Measurements from ENCODE around the gene GAL3ST2.
"Not testable (repeated sequence)": the region's sequence is repeated elsewhere in the genome, so short reads cannot be mapped to it uniquely, and the experiment has no call there.

The GAL3ST2 gene

DNA sequence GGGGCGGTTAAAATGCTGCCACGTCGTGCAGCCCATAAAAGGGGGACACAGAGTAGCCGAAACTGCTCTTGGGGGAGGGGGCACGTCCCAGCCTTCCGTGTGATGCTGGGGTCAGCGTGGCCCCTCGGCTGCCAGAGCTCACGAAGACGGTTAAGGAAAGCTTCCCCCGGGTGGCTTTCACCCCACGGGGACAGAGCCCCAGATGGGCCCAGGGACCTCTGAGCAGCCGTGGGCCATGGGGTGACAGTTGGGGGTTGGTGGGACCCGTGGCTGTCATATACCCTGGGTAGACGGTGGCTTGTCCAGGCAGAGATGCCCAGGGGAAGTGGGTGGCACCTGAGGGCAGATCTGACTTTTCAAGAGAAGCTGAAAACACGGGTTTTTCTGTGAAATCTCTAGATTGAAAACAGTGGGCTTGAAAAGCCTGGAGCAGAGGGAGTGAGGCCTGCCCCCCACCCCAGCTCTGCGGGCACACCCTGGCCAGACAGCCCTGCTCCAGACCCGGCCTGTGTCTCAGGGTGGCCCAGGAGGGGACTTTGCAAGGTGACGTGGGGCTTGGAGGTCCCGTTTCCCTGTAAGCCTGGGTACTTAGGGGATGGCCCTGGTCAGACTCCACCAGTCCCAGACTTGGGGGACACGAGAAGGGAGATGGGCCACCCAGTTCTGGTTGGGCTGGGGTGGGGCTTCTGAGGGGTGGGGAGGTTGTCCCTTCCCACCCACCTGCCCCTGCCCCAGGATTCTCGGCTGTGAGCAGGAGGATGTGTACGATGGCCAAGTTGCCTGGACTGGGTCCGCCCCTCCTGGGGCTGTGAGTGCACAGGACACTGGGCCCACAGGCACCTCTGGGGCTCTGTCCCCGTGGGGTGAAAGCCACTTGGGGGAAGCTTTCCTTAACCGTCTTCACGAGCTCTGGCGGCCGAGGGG lies 33.0 kb downstream of the GAL3ST2 start:
- no peak for DNase-seq

DNA sequence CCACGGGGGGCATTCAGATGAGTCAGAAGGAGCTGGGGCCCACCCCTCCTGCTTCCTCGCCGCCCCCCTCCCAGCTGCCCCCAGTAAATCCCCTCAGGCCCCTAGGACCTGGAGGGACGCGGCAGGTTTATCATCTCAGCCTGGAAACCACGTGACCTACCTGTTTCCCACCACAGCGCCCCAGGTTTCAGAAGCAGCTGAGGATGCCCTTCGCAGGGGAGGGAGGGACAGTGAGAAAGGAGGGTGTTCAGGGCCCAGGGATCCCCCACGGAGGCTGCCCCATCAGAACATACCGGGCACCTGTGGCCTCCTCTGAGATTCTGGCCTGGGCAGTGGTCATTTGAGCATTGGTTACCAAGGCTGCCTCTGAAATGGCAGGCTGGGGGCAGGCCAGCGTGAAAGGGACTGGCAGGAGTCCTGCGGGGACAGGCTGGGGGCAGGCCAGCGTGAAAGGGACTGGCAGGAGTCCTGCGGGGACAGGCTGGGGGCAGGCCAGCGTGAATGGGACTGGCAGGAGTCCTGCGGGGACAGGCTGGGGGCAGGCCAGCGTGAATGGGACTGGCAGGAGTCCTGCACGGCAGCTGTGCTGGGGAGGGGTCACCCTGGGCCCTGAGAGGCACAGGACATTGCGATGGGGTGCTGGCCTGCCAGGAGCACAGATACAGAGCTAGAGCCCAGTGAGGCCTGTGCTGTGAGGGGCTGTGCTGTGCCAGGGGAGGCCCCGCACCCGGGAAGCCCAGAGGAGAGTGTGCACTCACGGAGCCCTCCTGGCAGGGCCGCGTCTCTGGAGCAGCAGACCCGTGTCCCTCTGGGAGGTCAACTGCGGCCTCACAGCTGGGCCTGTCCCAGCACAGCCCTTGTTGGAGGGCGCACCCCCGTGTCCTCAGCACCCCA lies 33.9 kb downstream of the GAL3ST2 start:
- DNase-seq: no peak

DNA sequence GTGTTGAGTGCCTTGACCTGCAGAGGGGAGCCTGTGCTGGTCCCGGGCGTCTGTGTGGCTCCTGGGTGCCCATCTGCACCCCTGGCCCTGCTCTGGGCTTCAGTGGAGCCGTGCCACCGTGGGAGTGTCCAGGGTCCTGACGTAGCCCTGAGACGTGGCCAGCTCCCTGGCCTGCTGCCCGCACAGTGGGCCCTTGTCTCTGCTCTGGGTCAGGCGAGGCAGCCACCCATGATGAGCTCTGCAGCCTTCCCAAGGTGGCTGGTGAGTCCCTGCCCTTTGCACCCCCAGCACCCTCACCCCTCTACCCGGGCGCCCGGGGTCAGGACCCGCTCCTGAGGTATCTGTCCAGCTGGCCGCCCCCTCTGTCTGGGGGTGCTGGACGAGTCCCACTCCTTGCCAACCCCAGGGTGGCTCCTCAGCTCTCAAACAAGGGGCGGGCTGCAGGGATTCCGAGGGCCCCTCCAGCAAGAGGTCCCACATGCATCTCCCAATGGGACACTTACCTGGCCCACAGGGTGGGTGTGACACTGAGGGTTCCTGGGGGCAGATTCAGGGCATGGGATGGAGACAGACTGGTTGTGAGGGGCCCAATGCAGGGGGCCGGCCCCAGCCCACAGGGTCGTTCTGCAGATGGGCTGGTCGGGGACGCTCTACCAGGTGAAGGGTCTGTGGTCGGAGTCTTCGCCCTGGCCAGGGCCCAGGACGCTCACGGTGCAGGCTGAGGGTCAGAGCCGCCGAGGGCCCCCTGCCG lies 34.8 kb downstream of the GAL3ST2 start:
- DNase-seq: no peak

GRCh38 chr2:241811952-241812729 lies 35.5 kb downstream of the GAL3ST2 start:
- no peak for DNase-seq

DNA sequence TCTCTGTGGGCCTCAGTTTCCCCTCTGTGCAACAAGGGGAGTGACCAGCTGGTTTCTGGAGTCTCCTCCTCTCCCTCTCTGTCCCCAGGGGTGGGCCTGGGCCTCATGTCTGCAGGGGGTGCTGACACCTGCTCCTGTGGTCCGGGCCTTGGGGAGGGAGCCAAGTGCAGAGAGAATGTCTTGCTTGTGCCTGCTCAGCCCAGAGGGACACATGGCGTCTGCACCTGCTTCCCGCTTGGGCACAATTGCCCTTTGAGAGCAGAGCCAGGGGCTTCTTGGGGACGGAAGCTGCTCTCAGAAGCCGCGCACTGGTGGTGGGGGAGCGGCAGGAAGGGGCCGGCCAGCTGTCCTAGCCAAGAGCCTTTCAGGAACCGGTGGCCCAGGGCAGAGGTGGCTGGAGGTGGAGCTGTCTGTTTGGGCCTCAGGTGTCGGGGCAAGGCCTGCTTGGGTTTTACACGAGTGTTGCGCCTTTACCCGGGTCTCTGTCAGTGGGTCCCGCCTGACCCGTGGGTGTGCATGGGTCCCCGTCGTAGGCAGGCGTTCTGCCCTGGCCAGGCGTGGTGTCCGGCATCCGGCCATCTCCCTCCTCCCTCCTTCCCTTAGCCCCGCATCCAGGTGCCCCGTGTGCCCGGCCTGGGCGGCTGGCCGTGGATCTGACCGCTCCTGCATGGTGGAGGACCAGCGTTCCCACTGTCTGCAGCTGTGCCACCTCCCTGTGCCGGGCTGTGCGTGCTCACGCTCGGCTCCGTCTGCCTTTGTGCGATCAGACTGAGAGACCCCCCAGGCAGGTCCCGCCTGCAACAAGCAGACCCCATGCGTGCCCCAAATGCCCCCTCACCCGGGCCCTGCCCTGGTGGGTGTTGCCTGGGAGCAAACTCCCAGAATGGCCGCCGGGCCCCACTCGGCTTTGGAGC lies 36.4 kb downstream of the GAL3ST2 start:
- DNase-seq: no peak

GRCh38 chr2:241813644-241814392 lies 37.2 kb downstream of the GAL3ST2 start:
- DNase-seq: peak; percentile 28 to 72 (median 68)

GRCh38 chr2:241814393-241814642 lies 37.7 kb downstream of the GAL3ST2 start:
- DNase-seq: no peak

- no peak for DNase-seq
Observed at GRCh38 chr2:241814643-241815476, 38.2 kb downstream of the GAL3ST2 start.

GRCh38 chr2:241815477-241816430 lies 39.1 kb downstream of the GAL3ST2 start:
- no peak for DNase-seq

- DNase-seq: no peak
Observed at GRCh38 chr2:241816431-241817121, 40.0 kb downstream of the GAL3ST2 start.

GRCh38 chr2:241817126-241817820 lies 40.7 kb downstream of the GAL3ST2 start:
- DNase-seq: peak; percentile 34 to 38 (median 35)

DNA sequence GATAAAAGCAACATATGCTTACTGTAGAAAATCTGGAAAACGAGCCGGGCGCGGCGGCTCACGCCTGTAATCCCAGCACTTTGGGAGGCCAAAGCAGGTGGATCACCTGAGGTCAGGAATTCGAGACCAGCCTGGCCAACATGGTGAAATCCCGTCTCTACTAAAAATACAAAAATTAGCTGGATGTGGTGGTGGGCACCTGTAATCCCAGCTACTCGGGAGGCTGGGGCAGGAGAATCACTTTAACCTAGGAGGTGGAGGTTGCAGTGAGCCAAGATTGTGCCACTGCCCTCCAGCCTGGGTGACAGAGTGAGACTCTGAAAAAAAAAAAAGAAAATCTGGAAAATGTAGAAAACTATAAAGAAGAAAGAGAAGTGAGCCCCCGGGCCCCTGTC lies 41.2 kb downstream of the GAL3ST2 start:
- DNase-seq: not testable (repeated sequence)

DNA sequence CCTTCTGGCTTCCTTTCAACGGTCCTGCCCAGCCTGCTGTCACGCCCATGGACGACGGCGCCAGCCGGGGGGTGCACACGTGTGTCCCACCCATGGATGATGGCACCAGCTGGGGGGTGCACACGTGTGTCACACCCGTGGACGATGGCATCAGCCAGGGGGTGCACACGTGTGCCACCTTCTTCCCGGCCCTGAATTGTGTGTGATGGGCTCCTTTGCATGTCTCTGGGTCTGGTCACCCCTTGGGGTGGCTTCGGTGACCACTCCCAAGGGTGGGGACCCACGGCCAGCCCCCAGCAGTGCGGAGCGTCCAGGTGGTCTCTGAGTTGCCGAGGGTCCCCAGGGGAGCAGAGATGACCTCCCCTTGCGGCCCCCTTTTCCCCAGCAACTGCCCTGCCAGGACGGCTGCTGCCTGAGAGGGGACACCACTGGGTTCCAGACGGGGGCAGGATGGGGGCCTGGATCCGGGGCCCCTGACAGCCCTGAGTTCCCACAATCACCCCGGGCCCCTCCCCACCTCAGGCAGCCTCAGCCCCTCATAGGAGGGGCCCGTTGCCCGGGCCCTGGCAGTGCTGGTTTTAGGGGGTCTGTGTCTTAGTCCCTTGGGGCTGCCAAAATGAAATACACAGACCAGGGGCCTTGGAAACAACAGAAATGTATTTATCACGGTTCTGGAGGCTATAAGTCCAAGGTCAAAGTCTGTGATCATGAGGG lies 41.8 kb downstream of the GAL3ST2 start:
- DNase-seq: no peak

DNA sequence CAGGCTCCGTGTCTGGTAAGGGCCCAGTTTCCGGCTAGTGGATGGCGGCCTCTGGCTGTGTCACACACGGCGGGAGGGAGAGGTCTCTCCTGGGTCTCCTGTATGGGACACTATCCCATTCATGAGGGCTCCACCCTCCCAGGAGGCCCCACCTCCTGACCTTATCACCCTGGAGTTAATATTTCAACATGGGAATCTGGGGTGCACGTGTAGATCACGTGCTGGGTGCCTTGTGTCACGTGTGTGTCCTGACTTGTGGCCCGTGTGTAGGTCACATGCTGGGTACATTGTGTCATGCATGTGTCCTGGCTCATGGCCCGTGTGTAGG lies 42.3 kb downstream of the GAL3ST2 start:
- DNase-seq: no peak

- not testable (repeated sequence) for DNase-seq
Observed at GRCh38 chr2:241819947-241820624, 43.5 kb downstream of the GAL3ST2 start.
